Stomach (tissue), 9 donors: Measurements from ENCODE around the gene MYF6. TPM values are rescaled to one million over a fixed set of nuclear protein-coding genes. Genes with fewer than 3 reads are reported as not detected.

ENCODE experiments used
- DNase-seq, 2 donors: peaks; one replicate each; pipeline versions ENCODE4 v3.0.0 to v3.0.0-alpha.2; 2013 to 2019
- H3K27ac ChIP-seq, 5 donors: fragments of 200-600 bp in 4 of 5; sonication (generic) in 4 of 5; one replicate each; pipeline ENCODE4 v1.5.1; 2013 to 2019; ENCODE audit warnings: mild to moderate bottlenecking in 1 of 5, moderate library complexity in 1 of 5
- H3K27me3 ChIP-seq, 3 donors: fragments of 200-600 bp; sonication (generic); one replicate each; pipeline ENCODE4 v1.5.1; 2017 to 2019; ENCODE audit warnings: mixed run types in 1 of 3
- H3K36me3 ChIP-seq, 4 donors: fragments of 200-600 bp; sonication (generic); 1 replicate in 3 of 4; 2 replicates in 1 of 4; pipeline ENCODE4 v1.5.1; 2016 to 2019
- H3K4me1 ChIP-seq, 4 donors: fragments of 200-600 bp; sonication (generic); one replicate each; pipeline ENCODE4 v1.5.1; 2016 to 2019
- H3K4me3 ChIP-seq, 4 donors: fragments of 200-600 bp; sonication (generic) in 3 of 4; one replicate each; pipeline ENCODE4 v1.5.1; 2016 to 2019; ENCODE audit warnings: mild to moderate bottlenecking in 1 of 4
- H3K9me3 ChIP-seq, 4 donors: fragments of 200-600 bp; sonication (generic); one replicate each; pipeline ENCODE4 v1.5.1; 2016 to 2019
- EP300 ChIP-seq: sonication (generic); formaldehyde crosslinking; IDR thresholded peaks from one replicate; pipeline ENCODE4 v1.6.1; 2017; ENCODE audit warnings: antibody characterized with exemption
- POLR2A ChIP-seq, 4 donors: fragments of 450-650 bp; IDR thresholded peaks; one replicate each; pipeline ENCODE4 v1.6.1; 2016; ENCODE audit warnings: antibody characterized with exemption in 4 of 4, control low read depth in 2 of 4, mild to moderate bottlenecking in 1 of 4, moderate library complexity in 1 of 4
- POLR2AphosphoS5 ChIP-seq, 3 donors: sonication (generic); formaldehyde crosslinking; IDR thresholded peaks; one replicate each; pipeline ENCODE4 v1.6.1; 2016; ENCODE audit warnings: antibody characterized with exemption in 3 of 3
- WGBS, 5 donors: extraction: QIAGEN DNeasy Blood & Tissue Kit in 3 of 5; methylation state at CpG; one replicate each; pipeline versions ENCODE4 v1.1.5 to v1.1.7; 2013 to 2018; 5-methylcytosine and 5-hydroxymethylcytosine counted together
- intact Hi-C: fragments of 100-400 bp; cut with DNase I; formaldehyde crosslinking; loops from one replicate; pipeline ENCODE4 v1.15.1; 2023; ENCODE audit warnings: low total_unique reads
- polyA plus RNA-seq, 3 donors: library from polyadenylated mRNA; stranded (reverse); fragments of 200-250 nt; gene quantifications; one replicate each; pipeline ENCODE4 v1.2.3, GENCODE V29; 2013
- total RNA-seq, 5 donors: library from RNA; depleted of rRNA; stranded (reverse); fragments of >200 nt; gene quantifications; one replicate each; pipeline versions ENCODE4 v1.1.0 to v1.2.3, GENCODE V29; 2014 to 2016
- TF ChIP-seq, protein P1 (sequence below), 7 experiments: fragments of 450-650 bp in 4 of 7; fragments of 200-600 bp in 3 of 7; sonication (generic) in 3 of 7; IDR thresholded peaks; one replicate each; pipeline ENCODE4 v1.5.1; 2016 to 2019; ENCODE audit warnings: antibody characterized with exemption in 7 of 7, control low read depth in 2 of 7, mild to moderate bottlenecking in 1 of 7
- donor health status: healthy with polysubstance abuse.
- donor health status: Bipolar disorder and iron deficiency.
- donor health status: healthy.

MYF6 gene
- total and polyA plus RNA-seq, 8 donors, result 2.1 TPM; not detected in 7

DNA sequence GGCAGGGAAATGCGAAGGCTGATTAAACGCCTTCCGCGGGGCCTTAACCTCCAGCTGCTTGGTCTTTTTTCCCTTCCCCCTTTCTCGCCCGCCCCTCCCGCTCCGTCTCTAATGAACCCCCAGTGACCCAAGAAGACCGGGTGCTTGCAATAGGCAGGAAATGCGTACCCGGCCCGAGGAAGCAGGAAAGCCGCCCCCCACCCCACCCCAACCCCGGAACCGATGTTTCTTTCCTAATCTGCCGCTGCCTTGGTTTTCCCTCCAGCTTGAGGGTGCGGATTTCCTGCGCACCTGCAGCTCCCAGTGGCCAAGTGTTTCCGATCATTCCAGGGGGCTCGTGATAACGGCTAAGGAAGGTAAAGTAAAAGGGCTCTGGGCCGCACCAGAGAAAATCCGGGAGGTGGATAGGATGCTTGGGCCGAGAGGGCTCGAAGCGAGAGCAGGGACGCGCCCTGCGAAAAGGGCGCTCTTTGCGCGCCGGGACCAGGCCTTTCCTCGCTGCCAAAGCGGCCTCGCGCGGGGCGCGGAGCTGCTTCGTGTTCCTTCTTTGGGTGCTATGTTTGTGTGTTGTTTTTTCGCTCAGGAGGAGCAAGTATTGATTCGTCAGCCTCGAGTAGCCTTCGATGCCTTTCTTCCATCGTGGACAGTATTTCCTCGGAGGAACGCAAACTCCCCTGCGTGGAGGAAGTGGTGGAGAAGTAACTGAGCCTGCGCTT, 983 bp downstream of the MYF6 start:
- H3K4me3 ChIP-seq, result peak overlapping the region in 3 of 4 donors; percentile 1 to 19 (median 2)
- H3K27ac ChIP-seq, result no peak overlapping the region
- WGBS, 5 donors, result 10 to 25% (median 19%) methylated on average over 31 to 50 of the region's 50 CpGs
- TF ChIP-seq, protein P1, sequence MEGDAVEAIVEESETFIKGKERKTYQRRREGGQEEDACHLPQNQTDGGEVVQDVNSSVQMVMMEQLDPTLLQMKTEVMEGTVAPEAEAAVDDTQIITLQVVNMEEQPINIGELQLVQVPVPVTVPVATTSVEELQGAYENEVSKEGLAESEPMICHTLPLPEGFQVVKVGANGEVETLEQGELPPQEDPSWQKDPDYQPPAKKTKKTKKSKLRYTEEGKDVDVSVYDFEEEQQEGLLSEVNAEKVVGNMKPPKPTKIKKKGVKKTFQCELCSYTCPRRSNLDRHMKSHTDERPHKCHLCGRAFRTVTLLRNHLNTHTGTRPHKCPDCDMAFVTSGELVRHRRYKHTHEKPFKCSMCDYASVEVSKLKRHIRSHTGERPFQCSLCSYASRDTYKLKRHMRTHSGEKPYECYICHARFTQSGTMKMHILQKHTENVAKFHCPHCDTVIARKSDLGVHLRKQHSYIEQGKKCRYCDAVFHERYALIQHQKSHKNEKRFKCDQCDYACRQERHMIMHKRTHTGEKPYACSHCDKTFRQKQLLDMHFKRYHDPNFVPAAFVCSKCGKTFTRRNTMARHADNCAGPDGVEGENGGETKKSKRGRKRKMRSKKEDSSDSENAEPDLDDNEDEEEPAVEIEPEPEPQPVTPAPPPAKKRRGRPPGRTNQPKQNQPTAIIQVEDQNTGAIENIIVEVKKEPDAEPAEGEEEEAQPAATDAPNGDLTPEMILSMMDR (IDR thresholded peaks at IDR 0.05), result no peak
- TF ChIP-seq POLR2A (IDR thresholded peaks at IDR 0.05) (no peak), EP300 (no peak), POLR2AphosphoS5 (IDR thresholded peaks at IDR 0.05) (no peak)
- H3K27me3 ChIP-seq, result peaks cover 0 to 30% (median 13%) of the 10 kb centered on the region in 3 donors
- H3K36me3 ChIP-seq, result no peaks in the 10 kb centered on the region
- intact Hi-C loops, result no loop called here
- peaks cover 0 to 8% (median 6%) of the 10 kb centered on the region in 4 donors for H3K4me1 ChIP-seq
- DNase-seq, result peak in 1 of 2 donors; percentile 32
- peaks cover 0 to 7% (median 0%) of the 10 kb centered on the region in 4 donors for H3K9me3 ChIP-seq

DNA sequence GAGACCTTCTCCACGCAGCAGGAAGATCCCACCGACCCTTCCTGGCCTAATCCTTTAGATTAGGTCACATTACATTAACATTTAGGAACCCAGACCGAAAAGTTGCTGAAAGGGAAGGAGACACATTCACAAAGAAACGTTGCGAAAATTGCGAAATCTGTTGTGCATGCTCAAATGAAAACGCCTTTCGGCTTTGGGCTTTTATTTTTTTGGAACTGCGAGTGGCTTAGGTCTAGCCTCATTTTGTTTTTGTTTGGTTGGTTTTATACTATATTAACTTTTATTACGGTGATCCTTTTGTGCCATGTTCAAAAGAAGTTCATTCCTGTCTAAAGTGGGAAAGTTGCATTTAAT, 1.5 kb downstream of the MYF6 start:
- 50 to 66% (median 63%) methylated on average over 10 of the region's 10 CpGs for WGBS, 5 donors
- DNase-seq, result no peak
- Histone ChIP-seq H3K4me3 (peak overlapping the region in 1 of 4 donors; percentile 19), H3K27ac (no peak overlapping the region), H3K36me3 (no peaks in the 10 kb centered on the region), H3K4me1 (peaks cover 0 to 8% (median 6%) of the 10 kb centered on the region in 4 donors), H3K27me3 (peaks cover 0 to 35% (median 19%) of the 10 kb centered on the region in 3 donors), H3K9me3 (peaks cover 0 to 7% (median 0%) of the 10 kb centered on the region in 4 donors)
- TF ChIP-seq, protein P1 (IDR thresholded peaks at IDR 0.05), result no peak
- TF ChIP-seq POLR2A (IDR thresholded peaks at IDR 0.05), result no peak
- no peak for TF ChIP-seq EP300
- TF ChIP-seq POLR2AphosphoS5 (IDR thresholded peaks at IDR 0.05), result no peak
- intact Hi-C loops, result no loop called here

- peaks cover 0 to 46% (median 28%) of the 10 kb centered on the region in 3 donors for H3K27me3 ChIP-seq
- TF ChIP-seq POLR2AphosphoS5 (IDR thresholded peaks at IDR 0.05) (no peak), EP300 (no peak), POLR2A (IDR thresholded peaks at IDR 0.05) (no peak)
- TF ChIP-seq, protein P1 (IDR thresholded peaks at IDR 0.05), result no peak
- peaks cover 0 to 8% (median 6%) of the 10 kb centered on the region in 4 donors for H3K4me1 ChIP-seq
- 67 to 80% (median 75%) methylated on average over 20 of the region's 20 CpGs for WGBS, 5 donors
- DNase-seq, result peak in 1 of 2 donors; percentile 13
- no peak overlapping the region for H3K4me3 ChIP-seq
- intact Hi-C loops, result no loop called here
- peaks cover 0 to 7% (median 0%) of the 10 kb centered on the region in 4 donors for H3K9me3 ChIP-seq
- H3K36me3 ChIP-seq, result no peaks in the 10 kb centered on the region
- H3K27ac ChIP-seq, result no peak overlapping the region
Observed at GRCh38 chr12:80709811-80710726, 2.6 kb downstream of the MYF6 start.

- 90 to 97% (median 91%) methylated on average over 1 of the region's 1 CpG for WGBS, 5 donors
- no peak for DNase-seq
- Histone ChIP-seq H3K27ac (no peak overlapping the region), H3K4me3 (no peak overlapping the region), H3K4me1 (peaks cover 0 to 8% (median 6%) of the 10 kb centered on the region in 4 donors), H3K27me3 (peaks cover 0 to 55% (median 36%) of the 10 kb centered on the region in 3 donors), H3K9me3 (peaks cover 0 to 7% (median 0%) of the 10 kb centered on the region in 4 donors), H3K36me3 (no peaks in the 10 kb centered on the region)
- intact Hi-C loops, result no loop called here
- TF ChIP-seq POLR2AphosphoS5 (IDR thresholded peaks at IDR 0.05), result no peak
- TF ChIP-seq EP300, result no peak
- no peak for TF ChIP-seq POLR2A (IDR thresholded peaks at IDR 0.05)
- TF ChIP-seq, protein P1 (IDR thresholded peaks at IDR 0.05), result no peak
Observed at GRCh38 chr12:80710727-80711449, 3.5 kb downstream of the MYF6 start.
